OCI-LY1 (cell line): ENCODE data around the gene SLC50A1.

Experiments used
- H2AFZ ChIP-seq: fragments of 200-600 bp; sonication (generic), shearing (Covaris generic); 2 replicates; pipeline ENCODE4 v1.6.0; 2014; ENCODE audit warnings: antibody characterized with exemption, mild to moderate bottlenecking, low read length
- H3F3A ChIP-seq: fragments of 200-600 bp; sonication (generic), shearing (Covaris generic); 2 replicates; pipeline ENCODE4 v1.6.0; 2014; ENCODE audit warnings: mild to moderate bottlenecking, antibody characterized with exemption, low read length, moderate library complexity; ENCODE audit not compliant: insufficient read depth
- H3K27ac ChIP-seq: fragments of 200-600 bp; sonication (generic); 2 replicates; pipeline ENCODE4 v1.5.1; 2014; ENCODE audit warnings: low read length, mixed run types, mild to moderate bottlenecking, low read depth; ENCODE audit not compliant: poor library complexity, severe bottlenecking
- H3K27me3 ChIP-seq: fragments of 200-600 bp; sonication (generic); 2 replicates; pipeline ENCODE4 v1.6.0; 2014; ENCODE audit warnings: antibody characterized with exemption, mild to moderate bottlenecking, low read length, moderate library complexity; ENCODE audit not compliant: insufficient read depth
- H3K36me3 ChIP-seq: fragments of 200-600 bp; sonication (generic); 2 replicates; pipeline ENCODE4 v1.6.1; 2014; ENCODE audit warnings: mild to moderate bottlenecking, antibody characterized with exemption, low read length, moderate library complexity, mixed read lengths; ENCODE audit not compliant: insufficient read depth
- H3K4me1 ChIP-seq: fragments of 200-600 bp; sonication (generic); 2 replicates; pipeline ENCODE4 v1.5.1; 2014; ENCODE audit warnings: mild to moderate bottlenecking, low read length, moderate library complexity; ENCODE audit not compliant: insufficient read depth, severe bottlenecking
- H3K4me2 ChIP-seq: fragments of 200-600 bp; sonication (generic), shearing (Covaris generic); 2 replicates; pipeline ENCODE4 v1.6.1; 2014; ENCODE audit warnings: low read length
- H3K4me3 ChIP-seq: fragments of 200-600 bp; sonication (generic); 2 replicates; pipeline ENCODE4 v1.5.1; 2014; ENCODE audit warnings: low read length, low read depth, mild to moderate bottlenecking, mixed read lengths; ENCODE audit not compliant: poor library complexity, severe bottlenecking
- H3K79me2 ChIP-seq: fragments of 200-600 bp; shearing (Covaris generic); 2 replicates; pipeline ENCODE4 v1.6.1; 2016; ENCODE audit warnings: mixed run types, low read length, mixed read lengths; ENCODE audit not compliant: insufficient read depth
- H3K9ac ChIP-seq: fragments of 200-600 bp; sonication (generic), shearing (Covaris generic); 2 replicates; pipeline ENCODE4 v1.6.1; 2014; ENCODE audit warnings: mild to moderate bottlenecking, low read length, mixed read lengths
- H3K9me2 ChIP-seq: fragments of 200-600 bp; sonication (generic), shearing (Covaris generic); 2 replicates; pipeline ENCODE4 v1.6.1; 2014; ENCODE audit warnings: low read depth, mild to moderate bottlenecking, low read length, mixed read lengths
- H3K9me3 ChIP-seq: fragments of 200-600 bp; shearing (Covaris generic); 2 replicates; pipeline ENCODE4 v1.6.1; 2014; ENCODE audit warnings: low read length, mixed read lengths
- H4K20me1 ChIP-seq: fragments of 200-600 bp; sonication (generic), shearing (Covaris generic); 2 replicates; pipeline ENCODE4 v1.6.0; 2016; ENCODE audit warnings: mild to moderate bottlenecking, low read length; ENCODE audit not compliant: insufficient read depth
- CTCF ChIP-seq: fragments of 200-600 bp; sonication (generic), shearing (Covaris generic); IDR thresholded peaks from 2 replicates; pipeline ENCODE4 v1.5.1; 2017; ENCODE audit warnings: mild to moderate bottlenecking, antibody characterized with exemption, low read length, moderate library complexity, mixed read lengths
- EZH2 ChIP-seq: fragments of 200-600 bp; sonication (generic), shearing (Covaris generic); IDR thresholded peaks from 2 replicates; pipeline ENCODE4 v1.8.0; 2017; ENCODE audit warnings: borderline replicate concordance, mixed run types, mild to moderate bottlenecking, antibody characterized with exemption, low read length, moderate library complexity, mixed read lengths

SLC50A1 gene

GRCh38 chr1:155168456-155169210 is 33.0 kb downstream of the SLC50A1 start:
- no peaks in the 10 kb centered on the region for H3K9me3 ChIP-seq
- no peak overlapping the region for H3K27ac ChIP-seq
- H3K79me2 ChIP-seq = no peaks in the 10 kb centered on the region
- peaks cover 17% of the 10 kb centered on the region for H3K36me3 ChIP-seq
- H3K9ac ChIP-seq = no peak overlapping the region
- no peak overlapping the region for H2AFZ ChIP-seq
- no peaks in the 10 kb centered on the region for H3K9me2 ChIP-seq
- no peaks in the 10 kb centered on the region; the same call in 1 of the 2 replicates for H3K27me3 ChIP-seq
- TF ChIP-seq EZH2 = no peak
- no peak for TF ChIP-seq CTCF
- peaks cover 19% of the 10 kb centered on the region for H3K4me1 ChIP-seq
- H4K20me1 ChIP-seq = no peaks in the 10 kb centered on the region
- no peak overlapping the region for H3K4me3 ChIP-seq
- no peaks in the 10 kb centered on the region for H3F3A ChIP-seq
- H3K4me2 ChIP-seq = no peak overlapping the region

- Histone ChIP-seq H3K9ac (no peak overlapping the region), H3K36me3 (peaks cover 17% of the 10 kb centered on the region), H3K9me3 (no peaks in the 10 kb centered on the region), H3F3A (no peaks in the 10 kb centered on the region), H3K27ac (no peak overlapping the region), H4K20me1 (no peaks in the 10 kb centered on the region), H3K79me2 (no peaks in the 10 kb centered on the region), H3K4me1 (peaks cover 28% of the 10 kb centered on the region), H3K27me3 (no peaks in the 10 kb centered on the region; the same call in 1 of the 2 replicates), H3K4me2 (no peak overlapping the region), H3K4me3 (no peak overlapping the region), H2AFZ (no peak overlapping the region), H3K9me2 (no peaks in the 10 kb centered on the region)
- no peak for TF ChIP-seq CTCF
- TF ChIP-seq EZH2 = no peak
Observed at GRCh38 chr1:155169541-155169940, 33.9 kb downstream of the SLC50A1 start.

- Histone ChIP-seq H4K20me1 (no peaks in the 10 kb centered on the region), H3K79me2 (no peaks in the 10 kb centered on the region), H3K9ac (no peak overlapping the region), H3K4me1 (peaks cover 33% of the 10 kb centered on the region), H3K4me3 (no peak overlapping the region), H2AFZ (no peak overlapping the region), H3K9me2 (no peaks in the 10 kb centered on the region), H3K9me3 (no peaks in the 10 kb centered on the region), H3K27ac (no peak overlapping the region), H3F3A (no peaks in the 10 kb centered on the region), H3K27me3 (no peaks in the 10 kb centered on the region), H3K4me2 (no peak overlapping the region), H3K36me3 (peaks cover 17% of the 10 kb centered on the region)
- no peak for TF ChIP-seq EZH2
- TF ChIP-seq CTCF = no peak
Observed at GRCh38 chr1:155170101-155170785, 34.6 kb downstream of the SLC50A1 start.
